ENCODE measurements around the gene STPG4. TPM values are rescaled to one million over a fixed set of nuclear protein-coding genes. Genes with fewer than 3 reads are reported as not detected.
A peak's percentile ranks its signal among the peaks of the same experiment; 100 is the strongest.

The STPG4 gene
- total RNA-seq, 2 experiments from 2014 or later: not detected

GRCh38 chr2:47079515-47080412 is 75.3 kb downstream of the STPG4 start:
- Mint-ChIP-seq H3K4me1 (ENCODE audit: low read depth) (no peaks in the 10 kb centered on the region), H3K9me3 (no peaks in the 10 kb centered on the region), H3K4me3 (no peak overlapping the region), H3K27me3 (no peaks in the 10 kb centered on the region), H3K36me3 (peaks cover under 1% of the 10 kb centered on the region), H3K27ac (no peak overlapping the region)
- no peak for DNase-seq
- ChIA-PET POLR2A (no interaction called here), CTCF (interaction anchor here (0.6 kb wide), 1 partner anchor 165 kb away, joined by 3 read pairs; no protein-coding TSS in a partner anchor)
- intact Hi-C loops (cut with micrococcal nuclease): no loop called here

- DNase-seq: no peak
- POLR2A ChIA-PET: no interaction called here
- no peak overlapping the region for H3K4me3 Mint-ChIP-seq
- intact Hi-C loops (cut with micrococcal nuclease): no loop called here
- H3K27me3 Mint-ChIP-seq: no peaks in the 10 kb centered on the region
- H3K36me3 Mint-ChIP-seq: peaks cover 2% of the 10 kb centered on the region
- CTCF ChIA-PET: interaction anchor here (0.6 kb wide), 1 partner anchor 164 kb away, joined by 3 read pairs; no protein-coding TSS in a partner anchor
- H3K27ac Mint-ChIP-seq: no peak overlapping the region
- H3K4me1 Mint-ChIP-seq (ENCODE audit: low read depth): no peaks in the 10 kb centered on the region
- no peaks in the 10 kb centered on the region for H3K9me3 Mint-ChIP-seq
These were observed 76.3 kb downstream of the STPG4 start for GRCh38 chr2:47078541-47079482.

GRCh38 chr2:47077442-47078117 is 77.5 kb downstream of the STPG4 start:
- Mint-ChIP-seq H3K9me3 (no peaks in the 10 kb centered on the region), H3K36me3 (peaks cover 4% of the 10 kb centered on the region), H3K4me3 (no peak overlapping the region), H3K4me1 (ENCODE audit: low read depth) (no peaks in the 10 kb centered on the region), H3K27ac (no peak overlapping the region), H3K27me3 (no peaks in the 10 kb centered on the region)
- DNase-seq: no peak
- ChIA-PET POLR2A (no interaction called here), CTCF (no interaction called here)
- intact Hi-C loops (cut with micrococcal nuclease): no loop called here

- H3K27ac Mint-ChIP-seq: no peak overlapping the region
These were observed 78.3 kb downstream of the STPG4 start for GRCh38 chr2:47076586-47077441.

GRCh38 chr2:47076126-47076506 is 79.0 kb downstream of the STPG4 start:
- no peak overlapping the region for H3K4me3 Mint-ChIP-seq
- no peak for DNase-seq
- H3K27ac Mint-ChIP-seq: no peak overlapping the region
- ChIA-PET CTCF (no interaction called here), POLR2A (no interaction called here)
- no peaks in the 10 kb centered on the region for H3K9me3 Mint-ChIP-seq
- peaks cover 9% of the 10 kb centered on the region for H3K4me1 Mint-ChIP-seq (ENCODE audit: low read depth)
- peaks cover 12% of the 10 kb centered on the region for H3K36me3 Mint-ChIP-seq
- intact Hi-C loops (cut with micrococcal nuclease): no loop called here
- H3K27me3 Mint-ChIP-seq: no peaks in the 10 kb centered on the region

More at GRCh38 chr2:47076586-47077441, 78.3 kb downstream of the STPG4 start:
- ChIA-PET CTCF (no interaction called here), POLR2A (no interaction called here)
- Mint-ChIP-seq H3K27me3 (no peaks in the 10 kb centered on the region), H3K4me3 (no peak overlapping the region), H3K9me3 (no peaks in the 10 kb centered on the region), H3K4me1 (ENCODE audit: low read depth) (peaks cover 2% of the 10 kb centered on the region), H3K36me3 (peaks cover 7% of the 10 kb centered on the region)
- intact Hi-C loops (cut with micrococcal nuclease): no loop called here
- DNase-seq: no peak

- H3K27ac Mint-ChIP-seq: peak overlapping the region; percentile 15
- H3K36me3 Mint-ChIP-seq: peaks cover 12% of the 10 kb centered on the region
- no peak for DNase-seq
- no peaks in the 10 kb centered on the region for H3K27me3 Mint-ChIP-seq
- no peak overlapping the region for H3K4me3 Mint-ChIP-seq
- peaks cover 14% of the 10 kb centered on the region for H3K4me1 Mint-ChIP-seq (ENCODE audit: low read depth)
- intact Hi-C loops (cut with micrococcal nuclease): no loop called here
- ChIA-PET CTCF (no interaction called here), POLR2A (no interaction called here)
- no peaks in the 10 kb centered on the region for H3K9me3 Mint-ChIP-seq
These were observed 79.6 kb downstream of the STPG4 start for GRCh38 chr2:47075361-47076125.

GRCh38 chr2:47074691-47075090 is 80.4 kb downstream of the STPG4 start:
- H3K4me3 Mint-ChIP-seq: no peak overlapping the region
- H3K9me3 Mint-ChIP-seq: no peaks in the 10 kb centered on the region
- H3K36me3 Mint-ChIP-seq: peaks cover 12% of the 10 kb centered on the region
- ChIA-PET POLR2A (no interaction called here), CTCF (no interaction called here)
- no peak for DNase-seq
- no peak overlapping the region for H3K27ac Mint-ChIP-seq
- no peaks in the 10 kb centered on the region for H3K27me3 Mint-ChIP-seq
- intact Hi-C loops (cut with micrococcal nuclease): no loop called here
- peaks cover 19% of the 10 kb centered on the region for H3K4me1 Mint-ChIP-seq (ENCODE audit: low read depth)

- DNase-seq: no peak
- Mint-ChIP-seq H3K36me3 (peaks cover 14% of the 10 kb centered on the region), H3K27ac (no peak overlapping the region), H3K4me3 (no peak overlapping the region), H3K27me3 (no peaks in the 10 kb centered on the region), H3K4me1 (ENCODE audit: low read depth) (peaks cover 19% of the 10 kb centered on the region), H3K9me3 (no peaks in the 10 kb centered on the region)
- intact Hi-C loops (cut with micrococcal nuclease): no loop called here
- ChIA-PET POLR2A (interaction anchor here (0.5 to 0.7 kb wide), 2 partner anchors 53 to 221 kb away, joined by 3 read pairs; no protein-coding TSS in a partner anchor), CTCF (interaction anchor here (1.9 kb wide), 1 partner anchor 249 kb away, joined by 5 read pairs; no protein-coding TSS in a partner anchor)
These were observed 81.5 kb downstream of the STPG4 start for GRCh38 chr2:47073641-47074040.

GRCh38 chr2:47073217-47073616 is 81.9 kb downstream of the STPG4 start:
- no peak overlapping the region for H3K27ac Mint-ChIP-seq
- H3K36me3 Mint-ChIP-seq: peaks cover 14% of the 10 kb centered on the region
- no peak overlapping the region for H3K4me3 Mint-ChIP-seq
- no peak for DNase-seq
- no peaks in the 10 kb centered on the region for H3K27me3 Mint-ChIP-seq
- H3K9me3 Mint-ChIP-seq: no peaks in the 10 kb centered on the region
- POLR2A ChIA-PET: no interaction called here
- H3K4me1 Mint-ChIP-seq (ENCODE audit: low read depth): peaks cover 22% of the 10 kb centered on the region
- CTCF ChIA-PET: interaction anchor here (1.9 kb wide), 1 partner anchor 250 kb away, joined by 5 read pairs; no protein-coding TSS in a partner anchor
- intact Hi-C loops (cut with micrococcal nuclease): no loop called here

GRCh38 chr2:47072728-47073191 is 82.3 kb downstream of the STPG4 start:
- CTCF ChIA-PET: interaction anchor here (1.9 kb wide), 1 partner anchor 250 kb away, joined by 5 read pairs; no protein-coding TSS in a partner anchor
- Mint-ChIP-seq H3K4me1 (ENCODE audit: low read depth) (peaks cover 27% of the 10 kb centered on the region), H3K9me3 (no peaks in the 10 kb centered on the region), H3K36me3 (peaks cover 15% of the 10 kb centered on the region), H3K27ac (peak overlapping the region; percentile 15), H3K27me3 (no peaks in the 10 kb centered on the region), H3K4me3 (no peak overlapping the region)
- intact Hi-C loops (cut with micrococcal nuclease): no loop called here
- no peak for DNase-seq
- POLR2A ChIA-PET: no interaction called here

Measured in activated CD4-positive, alpha-beta memory T cell treated with anti-CD3 and anti-CD28 coated beads for 36 hours (primary cell).